ENCODE data around the gene SETD6. TPM values are rescaled to one million over a fixed set of nuclear protein-coding genes. Genes with fewer than 3 reads are reported as not detected.

SETD6 gene
- total and polyA plus RNA-seq, 9 of the 15 experiments (the other 6 are each of a cell fraction or from before 2014, with no cell fraction given), result 9.2 to 40.9 (median 19.8) TPM

- CTCF ChIA-PET (ENCODE audit: low intra/inter-chr PET ratio), result interaction anchor here (0.6 to 2.5 kb wide), 3 partner anchors 127 to 150 kb away, joined by 3 to 15 read pairs (median 8); no protein-coding TSS in a partner anchor
- in situ Hi-C loops (cut with MboI) (no loop called here), intact Hi-C loops (cut with micrococcal nuclease) (no loop called here)
- no TSS peak for BruUV-seq (replicated peaks)
- TF ChIP-seq GTF2A2 (tag; IDR thresholded peaks at IDR 0.05) (no peak), ZNF398 (CRISPR knock-in tag; IDR thresholded peaks at IDR 0.05) (no peak), TAF15 (IDR thresholded peaks at IDR 0.05; ENCODE audit: low read depth, low read length) (no peak), CBFA2T2 (conservative IDR thresholded peaks at IDR 0.05) (no peak), ZKSCAN8 (CRISPR knock-in tag; IDR thresholded peaks at IDR 0.05) (no peak), POLR2G (IDR thresholded peaks at IDR 0.05; ENCODE audit: low read depth, low read length) (peak; percentile 56)
- Histone ChIP-seq H3K4me1 (replicated peaks in 1 of 2; ENCODE audit: control insufficient read depth in 2 of 2, insufficient read depth in 2 of 2, low read length in 2 of 2) (peaks cover 0 to 47% of the 10 kb centered on the region in 2 experiments; a peak in 3 of 5 replicates), H3K4me2 (ENCODE audit: insufficient read depth, low read length) (no peak overlapping the region), H3K27ac (ENCODE audit: extremely low read depth, low read depth, low read length) (no peak overlapping the region), H3K36me3 (ENCODE audit: control insufficient read depth, insufficient read depth, low read length) (no peaks in the 10 kb centered on the region), H3K9ac (ENCODE audit: insufficient read depth in 1 of 2, low read depth in 2 of 2, low read length in 2 of 2) (peak overlapping the region in 1 of 2 experiments; percentile 50; a peak in 2 of 4 replicates), H3K9me1 (ENCODE audit: control insufficient read depth, insufficient read depth, low read length) (no peaks in the 10 kb centered on the region), H3K27me3 (ENCODE audit: control insufficient read depth in 2 of 2, insufficient read depth in 2 of 2, low read length in 2 of 2) (no peaks in the 10 kb centered on the region), H3K4me3 (no peak overlapping the region), H4K20me1 (replicated peaks; ENCODE audit: control insufficient read depth, insufficient read depth, low read length) (no peaks in the 10 kb centered on the region; the same call in 1 of the 2 replicates), H2AFZ (ENCODE audit: low read depth, low read length) (no peak overlapping the region), H3K79me2 (ENCODE audit: control insufficient read depth, insufficient read depth, low read length) (peaks cover 20% of the 10 kb centered on the region), H3K9me3 (replicated peaks; ENCODE audit: control insufficient read depth, insufficient read depth, low read depth, low read length) (no peaks in the 10 kb centered on the region)
- POLR2A ChIA-PET, result no interaction called here
- DNase-seq (ENCODE audit: extremely low read depth in 1 of 4, low spot score in 3 of 4) (no peak), ATAC-seq (no peak), FAIRE-seq (no peak)
- WGBS (ENCODE audit: insufficient coverage, low coverage, missing lambda C conversion rate), result 63% methylated on average over 22 of the region's 30 CpGs
These were observed 4.3 kb upstream of the SETD6 start for GRCh38 chr16:58510776-58511628.
